ENCODE measurements around the gene FRMPD2. TPM values are rescaled to one million over a fixed set of nuclear protein-coding genes. Genes with fewer than 3 reads are reported as not detected.

The FRMPD2 gene
- total and polyA plus RNA-seq, 8 donors = 0.06 to 3.2 (median 2.1) TPM

- no peak for ATAC-seq
- TF ChIP-seq, protein P1, sequence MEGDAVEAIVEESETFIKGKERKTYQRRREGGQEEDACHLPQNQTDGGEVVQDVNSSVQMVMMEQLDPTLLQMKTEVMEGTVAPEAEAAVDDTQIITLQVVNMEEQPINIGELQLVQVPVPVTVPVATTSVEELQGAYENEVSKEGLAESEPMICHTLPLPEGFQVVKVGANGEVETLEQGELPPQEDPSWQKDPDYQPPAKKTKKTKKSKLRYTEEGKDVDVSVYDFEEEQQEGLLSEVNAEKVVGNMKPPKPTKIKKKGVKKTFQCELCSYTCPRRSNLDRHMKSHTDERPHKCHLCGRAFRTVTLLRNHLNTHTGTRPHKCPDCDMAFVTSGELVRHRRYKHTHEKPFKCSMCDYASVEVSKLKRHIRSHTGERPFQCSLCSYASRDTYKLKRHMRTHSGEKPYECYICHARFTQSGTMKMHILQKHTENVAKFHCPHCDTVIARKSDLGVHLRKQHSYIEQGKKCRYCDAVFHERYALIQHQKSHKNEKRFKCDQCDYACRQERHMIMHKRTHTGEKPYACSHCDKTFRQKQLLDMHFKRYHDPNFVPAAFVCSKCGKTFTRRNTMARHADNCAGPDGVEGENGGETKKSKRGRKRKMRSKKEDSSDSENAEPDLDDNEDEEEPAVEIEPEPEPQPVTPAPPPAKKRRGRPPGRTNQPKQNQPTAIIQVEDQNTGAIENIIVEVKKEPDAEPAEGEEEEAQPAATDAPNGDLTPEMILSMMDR (IDR thresholded peaks at IDR 0.05) = no peak
- Histone ChIP-seq H3K36me3 (no peaks in the 10 kb centered on the region), H3K4me1 (no peaks in the 10 kb centered on the region), H3K9me3 (no peaks in the 10 kb centered on the region), H3K27ac (no peak overlapping the region), H3K27me3 (no peaks in the 10 kb centered on the region), H3K4me3 (no peak overlapping the region)
- no peak for DNase-seq
- intact Hi-C loops (cut with DNase I) = no loop called here
These were observed 36.9 kb downstream of the FRMPD2 start for GRCh38 chr10:48237259-48238250.

GRCh38 chr10:48236199-48236621, 38.3 kb downstream of the FRMPD2 start:
- ATAC-seq = no peak
- no peak overlapping the region for H3K4me3 ChIP-seq
- intact Hi-C loops (cut with DNase I) = no loop called here
- no peak for DNase-seq
- no peak overlapping the region for H3K27ac ChIP-seq
- H3K27me3 ChIP-seq = no peaks in the 10 kb centered on the region
- H3K36me3 ChIP-seq = no peaks in the 10 kb centered on the region
- H3K4me1 ChIP-seq = no peaks in the 10 kb centered on the region
- no peaks in the 10 kb centered on the region for H3K9me3 ChIP-seq
- TF ChIP-seq, protein P1 (IDR thresholded peaks at IDR 0.05) = no peak

GRCh38 chr10:48235501-48235900, 39.0 kb downstream of the FRMPD2 start:
- H3K27me3 ChIP-seq = no peaks in the 10 kb centered on the region
- no peaks in the 10 kb centered on the region for H3K4me1 ChIP-seq
- intact Hi-C loops (cut with DNase I) = no loop called here
- H3K9me3 ChIP-seq = no peaks in the 10 kb centered on the region
- no peaks in the 10 kb centered on the region for H3K36me3 ChIP-seq
- no peak overlapping the region for H3K27ac ChIP-seq
- ATAC-seq = no peak
- TF ChIP-seq, protein P1 (IDR thresholded peaks at IDR 0.05) = no peak
- no peak overlapping the region for H3K4me3 ChIP-seq
- no peak for DNase-seq

GRCh38 chr10:48234787-48235186, 39.7 kb downstream of the FRMPD2 start:
- Histone ChIP-seq H3K27ac (no peak overlapping the region), H3K4me3 (no peak overlapping the region), H3K9me3 (no peaks in the 10 kb centered on the region), H3K36me3 (no peaks in the 10 kb centered on the region), H3K27me3 (no peaks in the 10 kb centered on the region), H3K4me1 (no peaks in the 10 kb centered on the region)
- TF ChIP-seq, protein P1 (IDR thresholded peaks at IDR 0.05) = no peak
- ATAC-seq = no peak
- DNase-seq = no peak
- intact Hi-C loops (cut with DNase I) = no loop called here

DNA sequence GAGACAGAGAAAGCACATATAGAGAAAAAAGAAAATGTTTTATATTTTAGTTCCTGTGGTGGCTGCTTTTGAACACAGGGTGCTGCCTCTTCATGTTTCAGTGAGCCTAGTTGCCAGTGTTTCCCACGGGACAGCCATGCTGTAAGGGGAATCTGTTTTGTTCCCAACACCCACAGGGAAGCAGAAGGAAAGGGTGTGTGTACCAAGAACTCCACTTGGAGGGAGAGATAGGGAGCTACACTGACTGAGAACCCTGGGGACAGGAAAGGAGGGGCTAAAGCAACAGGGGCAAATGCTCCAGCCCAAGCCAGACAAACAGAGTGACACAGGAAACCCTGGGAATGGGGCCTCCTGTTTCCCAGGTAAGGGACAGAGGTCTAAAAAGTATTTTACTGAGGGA, 40.2 kb downstream of the FRMPD2 start:
- intact Hi-C loops (cut with DNase I) = no loop called here
- Histone ChIP-seq H3K27me3 (no peaks in the 10 kb centered on the region), H3K4me1 (no peaks in the 10 kb centered on the region), H3K4me3 (no peak overlapping the region), H3K27ac (no peak overlapping the region), H3K36me3 (no peaks in the 10 kb centered on the region), H3K9me3 (no peaks in the 10 kb centered on the region)
- no peak for ATAC-seq
- no peak for DNase-seq
- TF ChIP-seq, protein P1 (IDR thresholded peaks at IDR 0.05) = no peak

Data from left lung (tissue), 10 donors.